Fibroblast of peridontal ligament (primary cell): ENCODE results near the gene ZIC3.
"Not testable (repeated sequence)": the region's sequence is repeated elsewhere in the genome, so short reads cannot be mapped to it uniquely, and the experiment has no call there.

Source experiments
- DNase-seq: peaks from one replicate; pipeline ENCODE4 v3.0.0-alpha.2; 2010; ENCODE audit errors: extremely low read depth

Gene ZIC3

GRCh38 chrX:137565921-137566745 is at the start of gene ZIC3:
Gene ZIC3 (plus strand): TSS chrX:137566127. CDS start chrX:137566692, 565 bp downstream.
- no peak for DNase-seq

- DNase-seq: no peak
Observed at GRCh38 chrX:137519459-137519858, 46.5 kb upstream of the ZIC3 start.

GRCh38 chrX:137545711-137546651 is 19.9 kb upstream of the ZIC3 start:
- no peak for DNase-seq

- no peak for DNase-seq
Observed at GRCh38 chrX:137547291-137547690, 18.6 kb upstream of the ZIC3 start.

GRCh38 chrX:137548261-137548660 is 17.7 kb upstream of the ZIC3 start:
- no peak for DNase-seq

GRCh38 chrX:137549073-137549472 is 16.9 kb upstream of the ZIC3 start:
- DNase-seq: no peak

- no peak for DNase-seq
Observed at GRCh38 chrX:137549851-137550664, 15.9 kb upstream of the ZIC3 start.

- DNase-seq: no peak
Observed at GRCh38 chrX:137550665-137551261, 15.2 kb upstream of the ZIC3 start.

GRCh38 chrX:137552098-137552497 is 13.8 kb upstream of the ZIC3 start:
- not testable (repeated sequence) for DNase-seq

GRCh38 chrX:137562096-137562495 is 3.8 kb upstream of the ZIC3 start:
- DNase-seq: no peak

- DNase-seq: no peak
Observed at GRCh38 chrX:137563681-137564651, 2.0 kb upstream of the ZIC3 start.

GRCh38 chrX:137565318-137565904 is 516 bp upstream of the ZIC3 start:
- DNase-seq: no peak

GRCh38 chrX:137566746-137567679 is 1.1 kb downstream of the ZIC3 start:
- no peak for DNase-seq

- DNase-seq: no peak
Observed at GRCh38 chrX:137567682-137568232, 1.8 kb downstream of the ZIC3 start.

GRCh38 chrX:137568741-137569469 is 3.0 kb downstream of the ZIC3 start:
- no peak for DNase-seq

- DNase-seq: no peak
Observed at GRCh38 chrX:137569470-137569891, 3.6 kb downstream of the ZIC3 start.

- DNase-seq: no peak
Observed at GRCh38 chrX:137573324-137574101, 7.6 kb downstream of the ZIC3 start.
